ENCODE data around the gene COLEC11.
"Not testable (repeated sequence)": the region's sequence is repeated elsewhere in the genome, so short reads cannot be mapped to it uniquely, and the experiment has no call there.

The COLEC11 gene

GRCh38 chr2:3626118-3626811, 31.4 kb downstream of the COLEC11 start:
- no peak for DNase-seq

DNA sequence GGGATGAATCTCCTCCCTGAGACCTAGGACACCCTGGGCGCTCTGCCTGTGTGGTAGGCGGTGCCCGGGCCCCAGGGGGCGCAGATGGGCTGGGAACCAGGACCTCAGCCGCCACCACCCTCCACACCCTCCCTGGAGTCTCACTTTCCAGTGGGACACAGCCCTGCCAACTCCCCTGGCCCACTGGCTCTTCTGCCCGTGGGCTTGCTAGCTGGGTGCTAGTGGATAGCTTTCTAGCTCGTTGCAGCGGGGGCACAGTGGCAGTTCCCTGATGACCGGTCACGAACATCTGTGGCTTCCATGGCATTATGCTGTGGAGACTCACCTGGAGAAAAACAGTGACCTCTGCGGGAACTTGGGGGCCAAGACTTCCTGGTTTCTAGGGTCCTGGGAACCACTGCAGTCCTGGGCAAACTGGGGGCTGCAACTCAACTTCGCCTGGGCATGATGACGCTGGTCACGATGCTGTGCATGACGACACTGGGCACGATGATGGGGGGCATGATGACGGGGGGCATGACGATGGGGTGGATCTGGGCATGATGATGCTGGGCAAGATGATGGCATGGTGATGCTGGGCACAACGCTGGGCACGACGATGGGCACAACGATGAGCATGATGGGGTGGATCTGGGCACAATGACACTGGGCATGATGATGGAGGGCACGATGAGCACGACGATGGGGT, 32.0 kb downstream of the COLEC11 start:
- DNase-seq = no peak

GRCh38 chr2:3627500-3628100, 32.7 kb downstream of the COLEC11 start:
- DNase-seq = no peak

DNA sequence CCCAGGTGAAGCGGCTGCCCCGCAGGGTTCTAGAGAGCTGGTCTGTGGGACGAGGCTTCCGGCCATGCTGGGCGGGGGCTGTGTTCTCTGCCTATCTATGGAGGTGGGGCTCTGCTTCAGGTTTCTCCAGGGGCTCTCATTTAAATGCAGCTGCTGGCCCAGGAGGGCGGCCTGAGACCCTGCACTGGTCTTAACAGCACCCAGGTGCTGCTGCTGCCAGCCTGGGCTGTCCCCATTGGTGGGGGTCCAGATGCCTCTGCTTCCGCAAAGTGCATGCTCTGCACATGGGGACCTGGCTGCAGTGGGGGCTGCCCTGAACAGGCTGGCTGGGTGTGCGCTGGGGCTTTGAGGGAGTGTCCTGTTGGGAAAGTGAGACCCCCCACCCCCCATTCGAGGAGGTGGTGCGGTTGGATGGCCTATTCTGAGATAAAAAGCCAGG, 33.3 kb downstream of the COLEC11 start:
- DNase-seq = no peak

DNA sequence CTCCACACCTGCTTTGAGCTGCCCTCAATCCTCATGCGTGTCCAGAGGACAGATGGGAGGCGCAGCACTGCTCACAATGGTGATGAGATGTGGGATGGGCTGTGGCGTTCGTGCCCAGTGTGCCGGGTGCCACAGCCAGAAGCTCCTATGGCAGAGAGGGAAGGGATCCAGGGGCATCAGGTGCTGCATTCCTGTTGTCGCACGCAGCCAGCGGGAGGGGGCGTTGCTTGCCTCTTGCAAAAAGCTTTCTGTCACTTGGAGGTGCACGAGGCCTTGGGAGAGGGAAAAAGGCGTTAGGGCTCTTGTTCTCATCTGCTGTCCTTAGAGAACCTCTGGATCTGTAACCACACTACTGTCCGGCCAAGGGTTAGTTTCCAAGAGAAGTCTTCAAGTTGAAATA, 33.9 kb downstream of the COLEC11 start:
- DNase-seq = no peak

- no peak for DNase-seq
These were observed 35.7 kb downstream of the COLEC11 start for GRCh38 chr2:3630631-3631030.

DNA sequence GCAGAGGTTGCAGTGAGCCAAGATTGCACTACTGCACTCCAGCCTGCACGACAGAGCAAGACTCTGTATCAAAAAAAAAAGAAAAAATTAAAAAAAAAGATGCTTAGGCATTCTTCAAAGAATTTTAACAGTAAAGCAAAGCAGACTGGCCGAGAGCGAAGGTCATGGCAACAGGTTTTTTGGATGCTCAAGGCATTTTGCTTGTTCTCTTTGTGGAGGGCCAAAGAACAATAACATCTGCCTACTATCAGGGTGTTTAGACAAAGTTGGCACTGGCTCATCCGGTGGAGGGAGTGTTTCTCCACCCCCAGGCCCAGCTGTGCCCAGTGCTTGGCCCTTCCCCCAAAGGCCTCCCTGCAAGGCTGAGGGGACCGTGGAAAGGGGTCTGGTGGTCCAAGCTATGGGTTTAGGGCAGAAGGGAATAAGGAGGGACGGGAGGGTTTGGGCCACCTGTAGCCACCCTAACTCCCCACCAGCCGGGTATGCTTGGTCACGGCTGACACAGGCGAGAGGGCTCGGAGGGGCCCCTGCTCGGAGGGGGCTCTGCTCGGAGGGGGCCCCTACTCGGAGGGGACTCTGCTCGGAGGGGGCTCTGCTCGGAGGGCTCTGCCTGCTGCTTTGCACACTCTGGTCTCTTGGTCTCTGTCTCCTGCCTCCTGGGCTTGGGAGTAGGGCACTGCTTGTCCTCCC, 36.4 kb downstream of the COLEC11 start:
- DNase-seq = no peak

DNA sequence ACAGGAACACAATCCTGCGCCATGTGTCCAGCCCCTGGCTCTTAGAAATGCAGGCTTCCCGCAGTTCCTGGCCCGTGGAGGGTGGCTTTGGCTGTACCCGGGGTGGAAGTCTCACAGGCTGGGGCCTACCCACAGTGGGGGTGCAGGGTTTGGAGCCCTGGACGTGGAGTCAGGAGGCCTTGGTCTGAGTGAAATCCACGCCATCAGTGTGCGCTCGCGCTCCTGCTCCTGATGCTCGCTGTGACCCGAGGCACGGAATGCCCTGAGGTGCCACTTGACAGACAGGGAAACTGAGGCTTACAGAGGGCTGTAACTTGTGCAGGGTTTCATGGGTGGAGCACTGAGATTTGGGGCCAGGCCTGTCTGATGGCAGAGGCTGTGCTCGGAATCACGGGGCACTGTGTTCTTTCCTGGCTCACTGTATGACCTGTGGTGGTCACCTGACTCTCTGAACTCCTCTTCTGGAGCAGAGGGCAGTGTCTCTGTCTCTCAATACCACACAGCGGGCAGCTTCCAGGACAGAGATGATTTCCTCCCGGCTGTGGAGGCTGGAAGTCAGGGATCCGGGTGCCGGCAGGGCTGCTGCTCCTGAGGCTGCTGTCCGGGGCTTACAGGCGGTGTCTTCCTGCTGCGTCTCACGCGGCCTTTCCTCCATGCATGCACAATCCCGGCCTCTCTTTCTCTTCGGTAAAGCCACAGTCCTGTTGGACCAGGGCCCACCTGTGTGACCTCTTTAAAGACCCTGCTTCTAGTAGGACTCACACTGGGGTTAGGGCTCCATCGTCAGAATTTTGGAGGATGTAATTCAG, 37.1 kb downstream of the COLEC11 start:
- no peak for DNase-seq

GRCh38 chr2:3633089-3633981, 38.4 kb downstream of the COLEC11 start:
- no peak for DNase-seq

DNA sequence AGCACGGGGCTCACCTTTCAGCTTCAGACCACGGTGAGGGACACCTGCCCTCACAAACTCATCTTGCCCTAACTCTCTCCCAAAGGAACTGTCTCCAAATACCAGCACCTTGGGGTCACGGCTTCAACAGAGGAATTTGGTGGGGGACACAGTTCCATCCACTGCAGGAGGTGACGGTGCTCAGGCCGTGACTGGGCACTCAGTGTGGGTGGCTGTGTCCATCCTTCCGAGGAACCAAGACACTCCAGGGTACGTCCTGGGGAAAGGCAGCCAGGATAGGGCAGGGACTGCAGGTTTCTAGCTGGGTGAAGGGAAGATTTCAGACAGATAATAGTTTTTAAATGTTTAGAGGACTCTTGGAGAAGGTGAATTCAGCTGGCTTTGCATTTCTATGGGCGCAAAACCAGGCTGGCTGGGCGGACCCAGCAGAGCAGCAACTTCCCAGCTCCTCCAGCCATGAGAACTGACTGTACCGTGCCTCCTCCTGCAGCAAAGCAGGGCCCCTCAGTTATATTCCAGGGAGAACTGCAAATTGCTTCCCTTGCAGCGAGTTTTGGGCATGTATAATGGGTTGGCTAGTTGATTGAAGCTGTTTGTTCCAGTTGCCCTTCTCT, 39.2 kb downstream of the COLEC11 start:
- DNase-seq = no peak

DNA sequence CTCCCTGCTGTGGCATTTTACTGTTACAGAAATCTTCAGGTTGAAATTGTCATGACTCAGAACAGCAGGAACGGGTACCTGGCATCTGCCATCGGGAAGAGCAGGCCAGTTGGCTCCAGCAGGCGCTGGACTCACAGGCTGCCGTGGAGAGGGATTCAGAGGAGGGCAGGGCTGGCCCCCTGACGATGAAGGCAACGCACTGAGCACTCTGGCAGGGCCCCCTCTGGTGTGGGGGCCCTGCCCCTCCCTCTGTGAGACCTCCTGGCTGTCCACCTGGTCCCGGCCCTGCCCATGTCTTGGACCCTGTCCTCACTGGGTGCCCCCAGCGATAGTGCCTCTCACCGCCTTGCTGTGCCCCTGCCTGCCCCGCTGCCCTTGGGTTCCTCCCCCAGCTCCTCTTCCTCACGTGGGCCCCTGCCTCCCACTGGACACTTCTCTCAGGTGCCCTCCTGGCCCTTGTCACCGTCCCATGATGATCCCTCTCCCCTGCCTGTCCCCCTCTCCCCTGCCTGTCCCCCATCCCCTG, 39.7 kb downstream of the COLEC11 start:
- no peak for DNase-seq

- DNase-seq = no peak
These were observed 40.5 kb downstream of the COLEC11 start for GRCh38 chr2:3635171-3635974.

DNA sequence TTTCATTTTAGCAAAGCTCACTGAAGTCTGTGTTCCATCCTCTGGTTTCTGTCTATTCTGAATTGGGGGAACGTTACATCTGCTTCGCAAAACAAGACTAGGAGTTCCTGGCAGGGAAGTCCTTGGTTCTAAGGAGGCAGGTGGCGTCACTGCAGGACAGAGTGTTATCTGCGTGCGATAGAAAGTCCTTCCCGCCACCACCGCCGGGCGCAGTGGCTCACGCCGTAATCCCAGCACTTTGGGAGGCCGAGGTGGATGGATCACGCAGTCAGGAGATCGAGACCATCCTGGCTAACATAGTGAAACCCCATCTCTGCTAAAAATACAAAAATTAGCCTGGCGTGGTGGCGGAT, 41.0 kb downstream of the COLEC11 start:
- DNase-seq = not testable (repeated sequence)

GRCh38 chr2:3636586-3637310, 41.8 kb downstream of the COLEC11 start:
- DNase-seq = no peak

GRCh38 chr2:3637311-3637675, 42.4 kb downstream of the COLEC11 start:
- no peak for DNase-seq

- DNase-seq = no peak
These were observed 43.0 kb downstream of the COLEC11 start for GRCh38 chr2:3637692-3638455.

GRCh38 chr2:3638456-3638810, 43.5 kb downstream of the COLEC11 start:
- no peak for DNase-seq

- peak; percentile 69 for DNase-seq
These were observed 44.2 kb downstream of the COLEC11 start for GRCh38 chr2:3639015-3639630.

All from NCI-H774 (cell line).